AG04450 (cell line): ENCODE data around the gene NUP210. TPM values are rescaled to one million over a fixed set of nuclear protein-coding genes. Genes with fewer than 3 reads are reported as not detected.
A peak's percentile ranks its signal among the peaks of the same experiment; 100 is the strongest.
"Not testable (repeated sequence)": the region's sequence is repeated elsewhere in the genome, so short reads cannot be mapped to it uniquely, and the experiment has no call there.

Experiments used
- CTCF ChIA-PET: fragments of 300-600, 350-600 bp; formaldehyde crosslinking; extraction: SDS; loops from one replicate; lab custom pipeline; 2022; ENCODE audit warnings: antibody characterized with exemption, inconsistent platforms; lab: Charles Lee
- POLR2A ChIA-PET: fragments of 350-600 bp; formaldehyde crosslinking; extraction: SDS; loops from one replicate; lab custom pipeline; 2021; ENCODE audit warnings: antibody characterized with exemption, inconsistent platforms; lab: Yijun Ruan, JAX
- DNase-seq: peaks from one replicate; pipeline ENCODE4 v3.0.0-alpha.2; 2011; ENCODE audit warnings: low read depth, low spot score
- H3K27ac ChIP-seq: one replicate; pipeline ENCODE4 v1.5.1; 2012; ENCODE audit warnings: low read depth, low read length, control low read depth
- H3K27me3 ChIP-seq: one replicate; pipeline ENCODE4 v1.6.0; 2012; ENCODE audit warnings: low read length; ENCODE audit not compliant: control insufficient read depth, insufficient read depth
- H3K4me3 ChIP-seq: 2 replicates; pipeline ENCODE4 v1.5.1; 2011; ENCODE audit warnings: mild to moderate bottlenecking, low read depth, low read length, control low read depth
- H3K9me3 ChIP-seq: 2 replicates; pipeline ENCODE4 v1.5.1; 2012; ENCODE audit warnings: low read length; ENCODE audit not compliant: control insufficient read depth, insufficient read depth
- CTCF ChIP-seq: IDR thresholded peaks from 2 replicates; pipeline ENCODE4 v1.5.1; 2011; ENCODE audit warnings: low read depth, low read length, control low read depth, inconsistent platforms
- polyA plus RNA-seq: library from polyadenylated mRNA; depleted of rRNA; stranded (reverse); fragments of >200 nt; gene quantifications from 2 replicates; pipeline ENCODE4 v1.2.3, GENCODE V29; 2011

NUP210 gene
- polyA plus RNA-seq, 1 experiment, result 0.05 TPM

- Histone ChIP-seq H3K27me3 (no peaks in the 10 kb centered on the region), H3K27ac (peak overlapping the region; percentile 3), H3K9me3 (no peaks in the 10 kb centered on the region), H3K4me3 (peak overlapping the region; percentile 67)
- POLR2A ChIA-PET, result interaction anchor here (1.4 kb wide), 1 partner anchor 29 kb away, joined by 9 read pairs; the partner anchor contains the start of gene HDAC11
- no peak for DNase-seq
- CTCF ChIA-PET, result interaction anchor here (0.8 to 4.8 kb wide), 12 partner anchors 12 to 359 kb away, joined by 3 to 136 read pairs (median 8); partner anchors contain the start of gene HDAC11
- TF ChIP-seq CTCF, result no peak
Measured at GRCh38 chr3:13451301-13451673, 31.2 kb upstream of the NUP210 start.

GRCh38 chr3:13442882-13443281, 22.8 kb upstream of the NUP210 start:
- H3K4me3 ChIP-seq, H3K27me3 ChIP-seq, DNase-seq, H3K27ac ChIP-seq, POLR2A ChIA-PET, H3K9me3 ChIP-seq: not testable (repeated sequence)
- CTCF ChIA-PET, result interaction anchor here (1.3 kb wide), 1 partner anchor 10 kb away, joined by 4 read pairs; no protein-coding TSS in a partner anchor

GRCh38 chr3:13440204-13440817, 20.2 kb upstream of the NUP210 start:
- CTCF ChIA-PET, result interaction anchor here (1.1 kb wide), 1 partner anchor 348 kb away, joined by 4 read pairs; no protein-coding TSS in a partner anchor
- POLR2A ChIA-PET, result no interaction called here
- no peak overlapping the region for H3K4me3 ChIP-seq
- no peak overlapping the region for H3K27ac ChIP-seq
- no peaks in the 10 kb centered on the region for H3K9me3 ChIP-seq
- TF ChIP-seq CTCF, result no peak
- H3K27me3 ChIP-seq, result peaks cover 3% of the 10 kb centered on the region
- DNase-seq, result no peak

- H3K9me3 ChIP-seq, H3K4me3 ChIP-seq, H3K27ac ChIP-seq, CTCF ChIA-PET, DNase-seq, H3K27me3 ChIP-seq, POLR2A ChIA-PET: not testable (repeated sequence)
Measured at GRCh38 chr3:13436213-13436612, 16.1 kb upstream of the NUP210 start.

- CTCF ChIA-PET, result interaction anchor here (1.8 kb wide), 1 partner anchor 342 kb away, joined by 3 read pairs; no protein-coding TSS in a partner anchor
- POLR2A ChIA-PET, result no interaction called here
- no peak for DNase-seq
- Histone ChIP-seq H3K4me3 (no peak overlapping the region), H3K9me3 (no peaks in the 10 kb centered on the region), H3K27me3 (peaks cover 7% of the 10 kb centered on the region), H3K27ac (no peak overlapping the region)
- no peak for TF ChIP-seq CTCF
Measured at GRCh38 chr3:13433912-13434311, 13.8 kb upstream of the NUP210 start.

- H3K27me3 ChIP-seq, result peaks cover 7% of the 10 kb centered on the region
- POLR2A ChIA-PET, result no interaction called here
- DNase-seq, result no peak
- CTCF ChIA-PET, result no interaction called here
- H3K4me3 ChIP-seq, result no peak overlapping the region
- H3K9me3 ChIP-seq, result no peaks in the 10 kb centered on the region
- H3K27ac ChIP-seq, result no peak overlapping the region
- no peak for TF ChIP-seq CTCF
Measured at GRCh38 chr3:13432093-13432492, 12.0 kb upstream of the NUP210 start.

- H3K27me3 ChIP-seq, H3K4me3 ChIP-seq, CTCF ChIA-PET, H3K27ac ChIP-seq, DNase-seq, POLR2A ChIA-PET, H3K9me3 ChIP-seq: not testable (repeated sequence)
Measured at GRCh38 chr3:13430411-13430875, 10.3 kb upstream of the NUP210 start.
